GM18867 (cell line): ENCODE measurements around the gene AADACL3.
"Not testable (repeated sequence)": the region's sequence is repeated elsewhere in the genome, so short reads cannot be mapped to it uniquely, and the experiment has no call there.

ENCODE experiments used
- ATAC-seq: cut with Tn5 transposase; IDR thresholded peaks from one replicate; pipeline ENCODE4 v1.9.1; 2021; ENCODE audit warnings: mild to moderate bottlenecking, moderate library complexity; ENCODE audit not compliant: unreplicated experiment

Gene AADACL3

GRCh38 chr1:12714710-12715475 lies 1.0 kb upstream of the AADACL3 start:
- ATAC-seq = no peak

- no peak for ATAC-seq
These were observed 1.5 kb downstream of the AADACL3 start for GRCh38 chr1:12717301-12717838.

DNA sequence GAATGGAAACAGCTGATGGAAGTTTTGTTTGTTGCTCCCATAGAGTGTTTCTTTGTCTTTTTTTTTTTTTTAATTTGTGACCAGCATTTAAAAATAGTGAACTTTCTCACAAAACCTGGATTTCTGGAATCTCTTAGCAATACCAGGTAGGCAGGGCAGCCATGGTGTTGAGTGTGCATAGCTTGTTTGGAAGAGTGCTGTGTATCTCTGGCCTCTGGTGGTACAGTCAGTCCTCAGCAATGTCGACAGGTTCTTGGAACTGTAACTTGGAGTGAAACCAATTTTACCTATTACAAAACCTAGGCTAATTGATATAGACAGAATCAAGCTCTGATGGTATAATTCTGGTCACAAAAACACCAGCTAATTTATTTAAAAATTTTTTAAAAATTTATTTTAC lies 6.7 kb downstream of the AADACL3 start:
- no peak for ATAC-seq

- no peak for ATAC-seq
These were observed 12.5 kb downstream of the AADACL3 start for GRCh38 chr1:12728391-12728790.

- no peak for ATAC-seq
These were observed 14.2 kb downstream of the AADACL3 start for GRCh38 chr1:12730156-12730555.

GRCh38 chr1:12731084-12731483 lies 15.2 kb downstream of the AADACL3 start:
- ATAC-seq = not testable (repeated sequence)

- no peak for ATAC-seq
These were observed 18.7 kb downstream of the AADACL3 start for GRCh38 chr1:12734651-12735050.

GRCh38 chr1:12738934-12739333 lies 23.0 kb downstream of the AADACL3 start:
- ATAC-seq = no peak

- no peak for ATAC-seq
These were observed 23.7 kb downstream of the AADACL3 start for GRCh38 chr1:12739613-12740012.

- ATAC-seq = no peak
These were observed 26.0 kb downstream of the AADACL3 start for GRCh38 chr1:12741946-12742345.

DNA sequence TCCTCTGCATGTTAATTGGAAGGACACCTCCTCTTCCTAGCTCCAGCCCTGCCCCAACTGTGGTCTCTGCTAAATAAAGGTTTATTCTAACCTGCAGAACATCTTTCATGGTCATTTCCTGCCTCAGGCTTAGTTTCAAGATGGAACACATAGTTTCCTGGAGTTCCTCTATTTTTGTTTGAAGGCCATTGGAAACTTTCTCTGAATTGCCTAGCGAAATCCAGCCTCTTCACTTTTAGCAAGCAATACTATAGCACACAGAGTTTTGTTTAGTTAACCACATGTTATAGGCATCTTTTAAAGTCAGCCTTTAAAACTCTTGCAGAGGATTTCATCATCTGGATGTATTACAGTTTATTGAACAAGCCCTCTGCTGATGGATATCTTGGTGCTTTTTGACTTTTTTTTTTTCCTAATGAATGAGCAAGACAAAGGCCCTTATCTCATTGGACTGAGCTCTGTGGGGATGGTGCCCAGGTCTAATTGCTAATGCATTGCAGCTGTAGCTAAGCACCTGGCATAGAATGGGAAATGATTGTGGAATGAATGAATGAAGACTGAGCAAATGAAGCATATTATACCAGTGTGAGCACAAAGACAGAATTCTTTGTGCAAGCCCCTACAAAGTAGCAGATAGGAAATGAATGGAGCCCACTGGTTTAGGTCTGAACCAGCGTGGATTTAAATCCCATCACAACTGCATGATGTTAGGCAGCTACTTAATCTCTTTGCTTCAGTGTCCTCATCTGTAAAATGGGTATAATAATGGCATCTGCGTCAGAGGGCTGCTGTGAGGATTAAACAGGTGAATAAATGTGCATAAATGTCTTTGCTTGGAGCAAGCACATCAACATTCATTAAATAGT lies 29.4 kb downstream of the AADACL3 start:
- ATAC-seq = no peak

- ATAC-seq = peak; percentile 63
These were observed 30.0 kb downstream of the AADACL3 start, which contains the start of gene CFAP107 for GRCh38 chr1:12745992-12746323. TSS of gene CFAP107 (plus strand) at chr1:12746200. CDS start at chr1:12746431, 231 bp downstream.

DNA sequence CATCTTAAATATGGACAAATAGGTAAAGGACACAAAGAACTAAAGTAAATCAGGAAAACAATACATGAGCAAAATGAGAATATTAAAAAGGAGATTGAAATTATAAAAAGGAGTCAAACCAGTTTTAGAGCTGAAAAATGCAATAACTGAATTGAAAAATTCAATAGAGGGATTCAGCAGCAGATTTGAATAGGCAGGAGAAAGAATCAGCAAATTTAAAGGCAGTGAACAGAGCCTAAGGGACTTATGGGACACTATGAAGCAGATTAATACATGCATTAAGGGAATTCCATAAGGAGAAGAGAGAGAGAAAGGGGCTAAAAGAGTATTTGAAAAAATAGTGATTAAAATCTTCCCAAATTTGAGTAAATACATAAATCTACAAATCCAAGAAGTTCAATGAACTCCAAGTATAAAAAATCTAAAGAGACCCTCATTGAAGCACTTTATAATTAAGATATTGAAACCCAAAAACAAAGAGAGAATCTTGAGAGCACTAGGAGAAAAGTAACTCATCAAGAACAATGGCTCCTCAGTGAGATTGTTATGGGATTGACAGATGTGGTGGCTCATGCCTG lies 33.0 kb downstream of the AADACL3 start:
- ATAC-seq = no peak

DNA sequence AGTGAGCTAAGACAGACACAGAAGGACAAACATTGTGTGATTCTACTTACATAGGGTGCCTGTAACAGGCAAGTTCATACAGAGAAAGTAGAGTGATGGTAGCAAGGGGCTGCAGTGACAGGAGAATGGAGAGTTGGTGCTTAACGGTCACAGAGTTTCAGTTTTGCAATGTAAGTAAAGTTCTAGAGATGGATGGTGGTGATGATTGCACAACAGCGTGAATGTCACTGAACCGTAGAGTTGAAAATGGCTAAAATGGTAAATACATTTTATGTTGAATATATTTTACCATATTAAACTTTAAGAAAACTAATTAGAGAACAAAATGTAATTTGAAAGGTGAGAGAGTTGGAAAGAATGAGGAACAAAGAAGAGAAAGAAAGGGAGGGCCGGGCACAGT lies 38.8 kb downstream of the AADACL3 start:
- no peak for ATAC-seq

GRCh38 chr1:12756273-12756672 lies 40.4 kb downstream of the AADACL3 start:
- no peak for ATAC-seq

DNA sequence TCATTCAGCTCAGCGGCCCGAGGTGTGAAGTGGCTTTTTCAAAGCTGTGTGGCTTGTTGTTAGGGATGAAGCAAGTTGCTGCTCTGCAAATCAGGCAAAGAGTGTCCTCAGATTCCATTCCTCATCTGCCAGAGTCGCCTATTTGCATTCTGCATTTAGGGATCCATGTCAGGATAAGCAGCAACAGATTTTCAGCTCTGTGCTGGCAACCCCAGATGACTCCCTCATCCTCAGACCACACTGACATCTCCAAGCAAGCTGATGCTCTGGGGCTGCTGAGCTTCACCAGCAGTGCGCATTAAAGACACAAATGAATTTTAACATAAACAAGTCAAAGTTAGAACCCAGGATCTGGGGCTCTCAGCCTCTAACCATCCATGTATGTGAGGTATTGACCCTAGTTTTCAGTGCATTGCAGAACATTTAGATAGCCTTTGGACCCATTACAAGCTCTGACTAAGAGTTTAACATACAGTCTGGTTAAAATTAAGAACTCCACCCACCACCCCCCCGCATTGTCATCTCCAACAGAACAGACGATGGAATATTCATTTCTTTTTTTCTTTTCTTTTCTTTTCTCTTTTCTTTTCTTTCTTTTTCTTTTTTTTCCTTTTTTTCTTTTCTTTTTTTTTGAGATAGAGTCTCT lies 41.0 kb downstream of the AADACL3 start:
- no peak for ATAC-seq

DNA sequence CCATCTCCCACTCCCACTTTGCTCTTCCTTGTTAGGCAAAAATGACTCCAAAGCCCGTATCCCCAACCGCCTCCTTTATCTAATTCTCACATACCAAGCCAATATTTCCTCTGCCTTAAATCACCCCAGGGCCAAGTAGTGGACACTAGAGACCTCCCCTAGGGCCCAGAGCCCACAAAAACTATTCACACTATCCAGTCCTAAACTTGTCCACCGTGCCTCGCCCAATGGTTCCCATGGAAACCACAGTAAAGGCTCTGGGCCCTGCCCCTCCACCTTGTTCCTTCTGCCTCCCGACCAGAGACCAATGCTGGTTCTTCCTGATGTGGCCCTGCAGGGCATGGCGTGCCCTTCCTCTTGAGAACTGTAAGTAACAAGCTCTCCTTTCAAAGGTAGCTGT lies 41.9 kb downstream of the AADACL3 start:
- ATAC-seq = no peak

- no peak for ATAC-seq
These were observed 44.4 kb downstream of the AADACL3 start for GRCh38 chr1:12760256-12760795.

DNA sequence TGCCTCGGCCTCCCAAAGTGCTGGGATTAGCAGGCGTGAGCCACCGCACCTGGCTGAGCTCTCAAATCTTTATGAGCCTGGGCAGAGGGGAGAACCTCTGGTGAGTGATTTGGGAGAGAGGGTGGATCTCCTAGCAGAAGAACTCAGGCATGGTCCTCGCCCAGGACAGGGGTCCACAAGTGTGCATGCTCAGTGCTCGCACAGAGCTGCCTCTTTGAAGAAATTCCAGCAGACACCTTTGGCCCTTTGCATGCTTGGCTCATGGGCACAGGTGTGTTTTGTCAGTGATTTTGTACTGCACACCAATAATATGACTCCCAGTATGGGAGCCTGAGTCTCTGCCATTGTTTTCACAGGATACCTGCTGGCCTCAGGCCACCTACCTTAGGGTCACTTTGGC lies 45.9 kb downstream of the AADACL3 start:
- ATAC-seq = no peak

GRCh38 chr1:12762766-12763165 lies 46.9 kb downstream of the AADACL3 start:
- ATAC-seq = no peak

DNA sequence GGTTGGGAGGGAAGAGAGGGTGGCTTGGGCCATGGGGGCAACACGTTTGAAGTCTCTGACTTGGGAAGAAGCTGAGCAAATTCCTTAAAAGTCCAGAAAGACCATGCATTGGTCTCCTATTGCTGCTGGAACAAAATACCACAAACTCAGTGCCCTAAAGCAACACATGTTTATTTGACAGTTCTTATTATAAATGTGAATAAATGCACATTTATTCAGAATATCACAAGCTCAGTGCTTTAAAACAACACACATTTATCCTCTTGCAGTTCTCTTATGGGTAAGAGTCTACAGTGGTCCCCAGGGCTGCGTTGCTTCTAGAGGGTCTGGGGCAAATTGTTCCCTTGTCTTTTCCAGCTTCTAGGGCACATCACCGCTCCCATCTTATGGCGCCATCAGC lies 47.6 kb downstream of the AADACL3 start:
- no peak for ATAC-seq
